Fibroblast of the aortic adventitia (primary cell): ENCODE data around the gene INPP5B. TPM values are rescaled to one million over a fixed set of nuclear protein-coding genes. Genes with fewer than 3 reads are reported as not detected.
"Not testable (repeated sequence)": the region's sequence is repeated elsewhere in the genome, so short reads cannot be mapped to it uniquely, and the experiment has no call there.

Experiments used
- DNase-seq: peaks from one replicate; pipeline ENCODE4 v3.0.0-alpha.2; 2010; ENCODE audit warnings: low read depth
- H3K4me3 ChIP-seq: 2 replicates; pipeline ENCODE4 v1.5.1; 2011; ENCODE audit warnings: low read depth, mild to moderate bottlenecking, control low read depth, low read length, moderate library complexity
- CTCF ChIP-seq: IDR thresholded peaks from 2 replicates; pipeline ENCODE4 v1.5.1; 2011; ENCODE audit warnings: mild to moderate bottlenecking, low read length, control low read depth, inconsistent platforms; ENCODE audit not compliant: insufficient read depth
- total RNA-seq: library from RNA; depleted of rRNA; stranded (reverse); fragments of >200 nt; gene quantifications from 2 replicates; pipeline ENCODE4 v1.2.3, GENCODE V29; 2012; ENCODE audit warnings: low replicate concordance

Gene INPP5B
- total RNA-seq, 1 donor, result 35.5 TPM

DNA sequence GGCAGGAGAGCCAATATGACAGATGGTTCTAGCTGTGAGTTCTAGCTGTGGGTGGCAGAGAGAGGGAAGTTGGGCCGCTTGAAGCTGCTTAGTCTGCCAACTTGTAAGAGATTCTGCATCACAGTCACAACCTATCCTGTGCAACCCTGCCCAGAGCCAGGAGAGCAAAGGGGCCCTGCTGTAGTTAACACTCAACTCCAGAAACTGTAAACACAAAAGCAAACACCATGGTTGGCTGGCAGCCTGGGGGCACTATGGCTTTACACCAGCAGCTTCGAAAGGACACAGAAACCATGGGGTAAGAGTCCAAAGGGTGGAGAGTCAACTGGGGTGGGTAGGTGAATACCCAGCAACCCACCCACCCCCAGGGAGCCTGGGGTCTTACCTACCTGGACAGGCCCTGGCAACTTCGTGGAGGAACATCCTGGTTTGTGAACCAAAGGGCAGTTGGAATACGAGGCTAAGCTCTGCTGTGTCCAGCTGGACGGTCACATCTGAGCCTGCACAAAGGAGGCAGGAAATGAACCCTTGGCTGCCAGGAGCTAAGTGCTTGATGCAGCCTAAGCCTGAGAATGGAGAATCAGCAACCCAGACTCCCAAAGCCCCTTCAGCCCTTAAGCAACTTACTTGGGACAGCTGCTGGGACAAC lies 6.4 kb downstream of the INPP5B start:
- TF ChIP-seq CTCF, result no peak
- H3K4me3 ChIP-seq, result no peak overlapping the region
- DNase-seq, result no peak

DNA sequence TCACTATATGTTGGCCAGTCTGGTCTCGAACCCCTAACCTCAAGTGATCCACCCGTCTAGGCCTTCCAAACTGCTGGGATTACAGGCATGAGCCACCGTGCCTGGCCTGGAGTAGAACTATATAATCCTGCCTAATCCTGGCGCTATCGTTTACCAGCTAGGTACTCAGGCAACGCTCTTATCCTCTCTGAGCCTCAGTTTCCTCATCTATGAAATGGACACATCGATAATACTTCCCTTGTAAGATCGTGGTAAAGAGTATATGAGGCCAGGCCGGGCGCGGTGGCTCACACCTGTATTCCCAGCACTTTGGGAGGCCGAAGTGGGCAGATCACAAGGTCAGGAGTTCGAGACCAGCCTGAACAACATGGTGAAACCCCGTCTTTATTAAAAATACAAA lies 10.1 kb downstream of the INPP5B start:
- not testable (repeated sequence) for H3K4me3 ChIP-seq, DNase-seq

GRCh38 chr1:37932759-37933158 lies 14.1 kb downstream of the INPP5B start:
- TF ChIP-seq CTCF, result no peak
- H3K4me3 ChIP-seq, result no peak overlapping the region
- peak; percentile 34 for DNase-seq

GRCh38 chr1:37931361-37932158 lies 15.3 kb downstream of the INPP5B start:
- no peak for TF ChIP-seq CTCF
- peak overlapping the region; percentile 70 for H3K4me3 ChIP-seq
- peak; percentile 85 for DNase-seq

DNA sequence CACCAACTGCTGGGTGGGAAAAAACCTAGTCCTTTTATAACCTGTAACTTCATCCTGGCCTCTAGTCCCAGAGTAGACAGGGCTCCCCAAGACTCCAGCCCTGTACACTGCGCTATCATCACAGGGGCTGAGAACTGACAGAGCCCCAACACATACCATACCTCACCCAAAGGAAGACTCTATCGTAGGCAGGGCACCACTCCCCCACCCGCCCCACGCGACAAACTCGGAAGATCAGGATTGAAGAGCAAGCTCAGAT lies 15.8 kb downstream of the INPP5B start:
- DNase-seq, result no peak
- TF ChIP-seq CTCF, result no peak
- H3K4me3 ChIP-seq, result peak overlapping the region; percentile 70

GRCh38 chr1:37930246-37931101 lies 16.4 kb downstream of the INPP5B start:
- no peak for TF ChIP-seq CTCF
- no peak for DNase-seq
- H3K4me3 ChIP-seq, result no peak overlapping the region
